GM21423 (cell line): ENCODE data around the gene BTNL9.
"Not testable (repeated sequence)": the region's sequence is repeated elsewhere in the genome, so short reads cannot be mapped to it uniquely, and the experiment has no call there.

Source experiments
- ATAC-seq: cut with Tn5 transposase; IDR thresholded peaks from one replicate; pipeline ENCODE4 v1.9.1; 2021; ENCODE audit warnings: mild to moderate bottlenecking, moderate library complexity; ENCODE audit not compliant: unreplicated experiment

Gene BTNL9

DNA sequence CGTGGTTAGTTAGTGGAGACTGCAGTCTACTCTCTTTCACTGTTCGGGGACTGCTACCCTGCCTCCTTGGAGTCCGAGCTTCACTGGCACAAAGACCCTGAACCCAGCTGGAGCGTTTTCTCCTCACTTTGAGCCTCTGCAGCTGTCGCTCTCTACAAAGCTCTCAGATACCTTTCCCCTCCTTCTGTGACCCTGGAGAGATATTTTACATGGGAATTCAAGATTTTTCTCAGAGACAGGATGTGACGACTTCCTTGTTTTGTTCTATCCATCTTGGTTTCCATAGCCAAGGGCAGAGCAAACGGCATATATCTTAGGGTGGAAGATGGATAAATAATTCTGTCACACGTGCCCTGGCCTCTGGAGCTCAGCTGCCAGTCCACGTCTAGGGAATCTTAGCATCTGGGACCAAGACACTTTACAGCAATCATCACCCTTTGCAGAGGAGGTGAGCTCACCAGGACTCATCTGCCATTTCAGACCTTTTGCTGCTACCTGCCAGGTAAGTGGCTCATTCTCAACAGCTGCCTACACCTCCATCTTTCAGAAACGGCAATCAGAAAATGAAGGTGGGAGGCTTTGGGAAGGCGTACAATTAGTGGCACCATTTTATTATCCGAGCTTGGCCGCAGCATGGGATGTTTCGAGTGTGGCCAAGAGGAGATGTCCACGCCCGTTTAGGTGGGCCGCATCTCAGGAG lies at the start of gene BTNL9:
TSS of gene BTNL9 (plus strand) at position 336 of the 700 bp plus-strand sequence. CDS start 5,224 bp downstream, outside the sequence.
- no peak for ATAC-seq

DNA sequence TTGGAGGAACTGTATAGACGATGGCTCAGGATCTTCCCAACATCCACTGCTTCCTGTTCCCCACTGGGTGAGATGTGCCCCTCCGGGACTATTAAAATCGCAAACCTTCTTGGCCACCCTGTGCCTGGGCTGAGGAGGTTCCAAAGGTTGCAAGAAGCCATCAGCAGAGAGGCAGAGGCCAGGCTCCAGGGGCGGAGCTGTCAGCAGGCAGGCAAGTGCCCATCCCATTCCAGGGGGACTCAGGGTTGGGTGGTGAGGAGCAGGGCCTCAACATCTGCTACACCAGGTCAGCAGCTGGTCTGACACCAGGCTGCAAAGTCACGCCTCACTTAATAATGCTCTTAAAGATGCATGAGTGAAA lies 49.2 kb upstream of the BTNL9 start:
- ATAC-seq, result no peak

DNA sequence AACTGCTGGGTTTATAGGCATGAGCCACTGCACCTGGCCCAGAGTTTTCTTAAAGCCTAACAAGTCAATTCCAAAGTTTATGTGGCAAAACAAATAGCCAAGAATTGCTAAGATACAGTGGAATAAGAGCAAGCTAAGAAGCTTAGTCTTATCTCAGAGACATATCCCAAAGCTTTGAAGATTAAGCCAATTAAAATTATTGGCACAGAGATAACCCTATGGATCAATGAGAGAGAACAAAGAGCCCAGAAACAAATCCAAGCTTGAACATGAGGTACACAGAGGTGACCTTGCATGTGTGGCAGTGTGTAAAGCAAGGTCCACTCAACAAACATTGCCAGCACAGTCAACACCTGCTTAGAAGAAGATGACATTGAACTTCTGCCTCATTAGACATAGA lies 38.1 kb upstream of the BTNL9 start:
- no peak for ATAC-seq

DNA sequence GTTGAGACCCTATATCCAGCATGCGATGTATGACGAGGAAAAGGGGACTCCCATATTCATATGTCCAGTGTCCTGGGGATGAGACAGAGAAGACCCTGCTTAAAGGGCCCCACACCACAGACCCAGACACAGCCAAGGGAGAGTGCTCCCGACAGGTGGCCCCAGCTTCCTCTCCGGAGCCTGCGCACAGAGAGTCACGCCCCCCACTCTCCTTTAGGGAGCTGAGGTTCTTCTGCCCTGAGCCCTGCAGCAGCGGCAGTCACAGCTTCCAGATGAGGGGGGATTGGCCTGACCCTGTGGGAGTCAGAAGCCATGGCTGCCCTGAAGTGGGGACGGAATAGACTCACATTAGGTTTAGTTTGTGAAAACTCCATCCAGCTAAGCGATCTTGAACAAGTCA lies 34.3 kb upstream of the BTNL9 start:
- ATAC-seq, result no peak

DNA sequence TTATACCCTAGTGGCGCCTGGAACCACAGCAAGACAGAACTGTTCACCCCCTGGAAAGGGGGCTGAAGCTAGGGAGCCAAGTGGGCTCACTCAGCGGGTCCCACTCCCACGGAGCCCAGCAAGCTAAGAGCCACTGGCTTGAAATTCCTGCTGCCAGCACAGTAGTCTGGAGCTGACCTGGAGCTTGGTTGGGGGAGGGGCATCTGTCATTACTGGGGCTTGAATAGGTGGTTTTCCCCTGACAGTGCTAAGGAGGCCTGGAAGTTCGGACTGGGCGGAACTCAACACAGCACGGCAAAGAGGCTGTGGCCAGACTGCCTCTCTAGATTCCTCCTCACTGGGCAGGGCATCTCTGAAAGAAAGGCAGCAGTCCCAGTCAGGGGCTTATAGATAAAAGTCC lies 31.9 kb upstream of the BTNL9 start:
- no peak for ATAC-seq

DNA sequence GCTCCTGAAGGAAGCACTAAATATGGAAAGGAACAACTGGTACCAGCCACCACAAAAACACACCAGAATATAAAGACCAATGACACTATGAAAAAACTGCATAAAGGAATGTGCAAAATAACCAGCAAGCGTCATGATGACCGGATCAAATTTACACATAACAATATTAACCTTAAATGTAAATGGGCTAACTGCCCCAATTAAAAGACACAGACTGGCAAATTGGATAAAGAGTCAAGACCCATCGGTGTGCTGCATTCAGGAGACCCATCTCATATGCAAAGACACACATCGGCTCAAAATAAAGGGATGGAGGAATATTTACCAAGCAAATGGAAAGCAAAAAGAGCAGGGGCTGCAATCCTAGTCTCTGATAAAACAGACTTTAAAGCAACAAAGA lies 30.0 kb upstream of the BTNL9 start:
- ATAC-seq, result not testable (repeated sequence)

DNA sequence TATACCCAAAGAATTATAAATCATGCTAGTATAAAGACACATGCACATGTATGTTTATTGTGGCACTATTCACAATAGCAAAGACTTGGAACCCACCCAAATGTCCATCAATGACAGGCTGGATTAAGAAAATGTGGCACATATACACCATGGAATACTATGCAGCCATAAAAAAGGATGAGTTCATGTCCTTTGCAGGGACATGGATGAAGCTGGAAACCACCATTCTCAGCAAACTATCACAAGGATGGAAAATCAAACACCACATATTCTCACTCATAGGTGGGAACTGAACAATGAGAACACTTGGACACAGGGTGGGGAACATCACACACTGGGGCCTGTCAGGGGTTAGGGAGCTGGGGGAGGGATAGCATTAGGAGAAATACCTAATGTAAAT lies 25.4 kb upstream of the BTNL9 start:
- ATAC-seq, result not testable (repeated sequence)

DNA sequence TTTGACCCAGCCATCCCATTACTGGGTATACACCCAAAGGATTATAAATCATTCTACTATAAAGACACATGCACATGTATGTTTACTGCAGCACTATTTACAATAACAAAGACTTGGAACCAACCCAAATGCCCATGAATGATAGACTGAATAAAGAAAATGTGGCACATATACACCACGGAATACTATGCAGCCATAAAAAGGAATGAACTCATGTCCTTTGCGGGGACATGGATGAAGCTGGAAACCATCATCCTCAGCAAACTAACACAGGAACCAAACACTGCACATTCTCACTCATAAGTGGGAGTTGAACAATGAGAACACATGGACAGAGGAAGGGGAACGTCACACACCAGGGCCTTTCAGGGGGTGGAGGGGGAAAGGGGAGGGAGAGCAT lies 22.6 kb upstream of the BTNL9 start:
- not testable (repeated sequence) for ATAC-seq

DNA sequence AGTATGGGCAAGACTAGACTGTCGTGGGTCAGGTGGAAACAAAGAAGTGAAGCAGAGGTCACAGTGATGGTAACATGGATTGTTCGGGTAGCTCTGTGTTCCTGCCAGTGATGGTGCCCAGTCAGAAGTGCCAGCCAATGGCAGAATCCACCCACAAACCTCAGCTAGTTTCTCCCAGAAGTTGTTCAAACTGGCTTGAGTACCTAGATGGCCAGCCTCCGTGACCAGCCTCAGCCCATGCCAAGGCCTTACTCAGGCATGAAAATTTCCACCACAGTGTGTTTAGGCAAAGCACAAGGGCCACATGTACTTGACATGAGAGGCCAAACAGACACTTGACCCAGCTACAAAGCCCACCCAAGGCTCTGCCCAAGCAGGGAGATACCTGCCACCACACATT lies 19.4 kb upstream of the BTNL9 start:
- ATAC-seq, result no peak

DNA sequence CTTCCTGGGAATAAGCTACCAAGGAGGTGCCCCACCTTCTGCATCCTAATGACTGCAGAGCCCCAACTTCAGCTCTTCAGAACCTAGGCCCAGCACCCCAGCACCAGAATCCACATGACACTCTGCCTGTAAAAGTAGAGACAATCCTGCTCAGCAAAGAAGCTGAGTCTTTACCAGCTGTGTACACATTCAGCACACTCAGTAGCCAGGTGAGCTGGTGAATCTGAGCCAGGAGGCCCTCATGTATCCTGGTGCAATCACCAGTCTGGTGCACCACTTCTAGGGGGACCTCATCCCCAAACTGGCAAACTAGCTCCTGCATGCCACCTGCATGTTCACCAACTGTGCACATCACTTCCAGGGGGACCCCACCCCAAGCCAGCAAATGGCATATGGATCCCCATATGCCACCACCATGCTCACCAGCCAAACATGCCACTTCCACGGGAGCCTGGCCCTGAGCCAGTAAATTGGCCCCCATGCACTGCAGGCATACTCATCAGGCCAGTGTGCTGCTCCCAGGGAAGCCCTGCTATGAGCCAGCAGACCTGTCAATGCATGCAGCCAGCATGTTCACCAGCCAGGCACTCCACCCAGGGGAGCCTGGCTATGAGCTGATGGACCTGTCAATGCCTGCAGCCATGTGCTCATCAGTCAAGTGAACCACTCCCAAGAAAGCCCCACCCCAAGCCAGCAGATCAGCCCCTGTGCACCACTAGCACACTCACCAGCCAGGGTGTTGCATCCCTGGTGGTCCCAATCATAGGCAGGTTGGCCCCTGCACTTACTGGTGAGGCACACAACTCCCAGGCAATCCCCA lies 15.6 kb upstream of the BTNL9 start:
- no peak for ATAC-seq

DNA sequence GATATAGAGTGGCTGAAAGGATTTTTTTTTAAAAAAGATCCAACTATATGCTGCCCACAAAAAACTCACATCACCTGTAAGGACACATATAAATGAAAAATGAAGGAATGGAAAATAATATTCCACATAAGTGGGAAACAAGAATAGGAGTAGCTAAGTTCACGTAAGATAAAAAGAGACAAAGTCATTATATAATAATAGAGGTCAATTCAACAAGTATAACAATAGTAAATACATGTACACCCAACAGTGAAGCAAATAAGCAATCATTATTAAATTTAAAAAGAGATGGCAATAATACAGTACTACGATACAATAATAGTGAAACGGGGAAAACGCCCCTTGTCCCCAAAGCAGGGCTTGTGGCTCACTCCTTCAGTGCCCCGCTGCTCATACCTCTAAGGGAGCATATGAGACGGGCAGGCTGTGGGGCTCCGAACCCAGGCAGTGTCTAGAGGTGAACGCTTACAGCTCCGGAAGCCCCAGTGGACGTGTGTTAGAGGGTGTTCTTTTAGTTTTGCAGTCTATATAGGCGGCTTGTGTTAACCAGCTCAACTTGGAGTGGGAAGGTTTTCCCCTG lies 12.5 kb upstream of the BTNL9 start:
- ATAC-seq, result no peak

DNA sequence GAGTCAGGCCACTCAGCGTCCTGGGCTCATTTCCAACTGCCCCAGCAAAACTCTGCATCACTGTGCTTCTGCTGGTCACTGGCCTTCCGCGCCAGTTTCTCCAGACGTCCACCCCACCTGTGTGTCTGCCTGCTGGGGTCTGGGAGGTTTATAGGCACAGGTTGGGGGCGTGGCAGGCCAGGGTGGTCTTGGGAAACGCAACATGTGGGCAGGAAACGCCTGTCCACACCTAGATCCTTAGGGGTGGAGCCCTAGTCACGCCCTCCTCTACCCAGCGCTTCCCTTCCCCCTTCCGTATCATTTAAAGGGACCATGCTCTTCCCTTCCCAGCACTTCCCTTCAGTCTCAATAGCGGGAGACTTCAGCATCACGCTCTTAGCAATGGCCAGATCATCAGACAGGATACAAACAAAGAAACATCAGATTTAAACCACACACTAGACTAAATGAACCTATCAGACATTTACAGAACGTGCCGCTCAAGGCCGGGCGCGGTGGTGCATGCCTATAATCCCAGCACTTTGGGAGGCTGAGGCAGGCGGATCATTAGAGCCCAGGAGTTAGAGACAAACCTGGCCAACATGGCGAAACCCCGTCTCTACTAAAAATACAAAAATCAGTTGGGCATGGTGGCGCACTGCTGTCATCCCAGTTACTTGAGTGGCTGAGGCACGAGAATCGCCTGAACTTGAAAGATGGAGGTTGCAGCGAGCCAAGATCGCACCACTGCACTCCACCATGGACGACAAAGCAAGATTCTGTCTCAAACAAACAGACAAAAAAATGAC lies 11.8 kb upstream of the BTNL9 start:
- ATAC-seq, result no peak

DNA sequence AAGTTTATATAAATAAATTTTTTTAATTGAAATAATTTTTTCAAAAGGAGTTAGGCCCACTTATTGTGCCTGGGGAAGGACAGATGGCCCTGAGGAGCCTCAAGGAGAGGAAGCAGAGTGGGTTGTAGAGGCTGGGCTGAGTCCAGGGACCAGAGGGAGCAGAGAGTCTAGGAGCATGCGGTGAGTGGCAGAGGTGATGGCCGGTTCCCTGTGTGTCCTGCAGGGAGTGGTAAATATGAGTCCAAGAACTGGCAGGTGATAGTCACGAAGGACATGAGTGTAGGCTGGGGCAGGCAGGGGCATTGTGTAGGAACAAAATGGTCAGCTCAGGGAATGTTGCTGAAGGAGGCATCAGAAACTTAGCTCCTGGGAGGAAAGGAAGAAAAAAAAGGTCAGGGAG lies 8.3 kb upstream of the BTNL9 start:
- ATAC-seq, result no peak

DNA sequence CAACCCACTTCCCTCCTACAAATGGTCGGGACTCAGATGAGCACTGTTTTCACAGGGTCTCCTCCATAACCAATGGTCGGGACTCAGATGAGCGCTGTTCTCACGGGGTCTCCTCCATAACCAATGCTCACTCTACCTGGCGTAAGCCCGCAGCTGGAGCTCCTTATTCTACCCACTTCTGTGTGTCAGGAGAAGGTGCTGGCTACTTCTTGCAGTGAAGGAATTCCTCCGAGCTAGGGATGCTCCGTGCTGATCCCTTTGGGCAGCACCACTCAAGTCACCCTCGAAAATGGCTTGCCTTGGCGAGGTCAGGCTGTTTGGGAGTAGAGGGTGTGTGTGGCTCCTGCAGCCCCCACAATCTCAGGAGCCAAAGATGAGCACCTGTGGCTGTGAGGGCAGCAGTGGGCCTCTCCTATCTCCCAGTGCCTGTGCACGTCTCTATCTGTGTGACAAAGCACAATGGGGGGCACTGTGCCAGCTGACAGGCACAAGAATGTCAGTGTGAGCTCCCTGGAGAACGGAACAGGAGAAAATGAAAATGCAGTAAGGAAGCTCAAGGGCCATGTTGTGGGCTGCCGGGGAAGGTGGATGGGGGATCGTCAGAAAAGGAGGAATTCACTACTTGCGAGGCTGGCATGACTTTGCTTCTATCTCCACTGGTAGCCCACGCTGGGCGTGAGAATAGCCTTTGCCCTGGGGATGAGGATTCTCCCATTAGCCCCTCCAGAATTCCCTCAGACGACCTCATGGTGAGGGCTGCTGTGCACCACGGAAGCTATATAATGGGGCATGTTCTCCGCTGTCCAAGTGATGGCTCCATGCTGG lies 3.9 kb upstream of the BTNL9 start:
- ATAC-seq, result no peak

DNA sequence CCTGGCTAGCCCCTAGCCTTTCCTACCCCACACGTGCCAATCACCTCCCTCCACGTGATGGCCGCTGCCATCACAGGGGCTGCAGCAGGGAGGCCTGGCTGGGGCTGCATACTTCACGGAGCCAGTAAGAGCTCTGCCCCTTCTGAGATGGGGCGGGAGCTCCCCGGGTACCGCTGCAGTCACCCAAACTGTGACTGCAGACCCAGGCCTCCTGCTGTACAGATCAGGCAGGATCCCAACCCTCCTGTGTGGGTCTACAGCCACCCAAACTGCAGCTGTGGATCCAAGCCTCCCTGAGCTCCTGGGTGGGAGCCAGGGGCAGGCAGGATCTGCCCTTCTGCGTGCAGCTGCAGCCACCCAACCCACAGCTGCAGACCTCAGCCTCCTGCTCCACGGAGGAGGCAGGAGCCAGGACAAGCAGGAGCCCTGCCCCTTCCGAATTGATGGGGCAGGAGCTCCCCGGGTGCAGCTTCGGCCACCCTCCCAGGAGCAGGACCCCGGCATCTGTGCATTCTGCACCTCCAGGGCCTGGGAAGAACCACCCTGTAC lies 3.2 kb upstream of the BTNL9 start:
- no peak for ATAC-seq

DNA sequence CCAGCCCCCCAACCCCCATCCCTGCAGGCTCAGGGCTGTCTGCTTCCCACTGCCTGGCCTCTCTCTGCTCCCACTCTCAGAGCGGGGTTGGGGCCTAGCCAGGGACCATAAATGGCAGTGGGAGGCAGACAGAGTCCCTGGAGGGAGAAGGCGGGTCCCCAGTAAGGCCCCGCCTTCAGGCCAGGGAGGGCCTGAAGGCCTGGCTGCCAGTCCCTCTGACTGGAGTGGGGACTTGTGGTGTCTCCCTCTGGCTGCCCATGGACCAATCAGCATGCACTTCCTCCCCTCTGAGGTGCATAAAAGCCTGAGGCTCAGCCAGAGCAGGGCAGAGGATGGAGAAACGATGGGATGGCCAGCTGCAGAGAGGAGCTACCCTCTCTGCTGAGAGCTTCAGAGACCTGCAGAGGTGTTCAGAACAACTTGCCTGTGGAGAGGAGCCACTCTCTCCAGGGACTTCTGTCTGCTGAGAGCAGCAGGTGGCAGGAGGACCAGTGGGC lies 2.7 kb upstream of the BTNL9 start:
- no peak for ATAC-seq

DNA sequence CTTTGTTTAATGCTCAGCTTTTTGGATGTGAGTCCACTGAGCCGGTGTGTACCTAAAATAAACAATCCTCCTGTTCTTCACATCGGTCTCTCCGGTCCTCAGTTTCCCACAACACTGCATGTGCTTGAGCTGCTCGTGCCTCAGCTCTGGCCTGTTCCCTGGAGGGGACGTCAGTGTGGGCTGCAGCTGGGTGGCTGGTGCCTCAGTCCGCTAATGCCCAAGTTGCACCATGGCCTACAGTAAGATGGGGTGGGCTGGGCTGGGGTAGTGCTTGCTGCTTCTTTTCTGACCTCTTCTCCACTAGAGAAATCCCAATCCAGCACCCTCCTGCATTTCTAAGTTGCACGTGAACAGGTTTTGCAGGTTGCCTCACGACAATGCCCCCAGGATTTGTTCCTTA lies 595 bp upstream of the BTNL9 start:
- ATAC-seq, result no peak

DNA sequence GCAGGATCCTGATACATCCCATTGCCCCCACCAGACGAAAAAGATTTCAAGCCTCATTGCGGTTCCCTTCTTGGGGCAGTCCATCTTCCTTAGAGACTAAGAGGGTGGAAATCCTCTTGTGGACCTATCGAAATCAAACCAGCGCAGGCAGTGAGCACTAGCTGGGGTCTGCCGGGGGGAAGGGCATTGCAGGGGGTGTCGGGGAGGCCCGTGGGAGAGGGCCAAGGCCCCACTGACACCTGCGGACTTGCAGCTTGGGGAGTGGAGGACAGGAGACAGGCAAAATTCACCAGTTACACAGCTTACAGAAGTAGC lies 522 bp downstream of the BTNL9 start:
- ATAC-seq, result no peak

DNA sequence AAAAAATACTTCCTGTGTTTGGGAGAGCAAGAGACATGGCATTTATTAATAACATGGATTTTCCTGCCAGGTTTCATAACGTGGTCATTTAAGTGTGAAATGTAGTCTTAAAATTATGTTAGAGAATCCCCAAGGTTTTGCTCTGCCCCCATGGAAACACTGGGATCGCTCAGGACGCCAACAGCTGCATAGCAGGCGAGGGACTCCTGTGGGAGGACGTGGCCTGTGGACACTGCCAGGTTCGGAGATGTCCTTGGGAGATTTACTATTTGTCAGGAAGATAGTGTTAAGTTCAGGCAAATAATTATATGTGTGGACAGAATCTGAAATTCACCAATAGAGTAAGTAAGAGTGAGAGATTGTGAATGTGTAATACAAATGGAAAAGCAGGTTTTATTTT lies 977 bp downstream of the BTNL9 start:
- no peak for ATAC-seq

DNA sequence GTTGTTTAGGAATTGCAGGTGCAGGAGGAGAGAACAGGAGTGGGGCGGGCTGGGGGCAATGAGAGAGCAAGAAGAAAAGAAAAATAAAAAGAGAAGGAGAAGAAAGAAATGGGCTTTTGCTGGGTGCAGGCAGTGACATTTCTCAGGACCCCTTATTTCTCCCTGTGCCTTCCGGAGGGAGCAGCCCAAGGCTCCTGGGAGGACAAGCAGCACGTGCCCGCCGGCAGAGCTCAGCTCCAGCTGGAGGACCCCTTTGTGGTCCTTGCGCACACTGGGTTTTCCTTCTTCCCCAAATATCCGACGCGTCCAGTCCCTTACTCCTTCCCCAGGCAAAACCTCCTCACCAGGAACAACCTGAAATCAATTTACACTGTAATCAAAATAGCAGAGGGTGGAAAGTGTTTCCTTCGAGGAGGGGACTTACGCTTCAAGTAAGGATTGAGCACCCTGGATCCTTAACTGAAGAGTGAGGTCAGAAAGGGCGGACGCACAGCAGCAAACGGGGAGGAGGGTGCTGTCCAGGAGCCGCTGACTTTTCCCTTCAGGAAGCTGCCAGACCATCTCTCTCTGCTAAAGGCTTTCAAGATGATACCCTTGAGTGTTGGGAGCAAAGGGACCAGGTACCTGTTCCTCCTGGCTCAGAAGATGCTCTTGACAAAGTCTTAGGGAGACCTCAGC lies 2.1 kb downstream of the BTNL9 start:
- no peak for ATAC-seq
